Mesenchymal stem cell (in vitro differentiated cells and primary cell): ENCODE data around the gene S100A4.

ENCODE experiments used
- DNase-seq: peaks from one replicate; pipeline ENCODE4 v3.0.0-alpha.2; 2013
- H2AFZ ChIP-seq: one replicate; pipeline ENCODE4 v1.6.1; 2013; ENCODE audit warnings: low read depth, mild to moderate bottlenecking, control low read depth, inconsistent platforms, low read length, moderate library complexity
- H2AK5ac ChIP-seq: 2 replicates; pipeline ENCODE4 v1.6.1; 2013; ENCODE audit warnings: low read length, moderate library complexity, mild to moderate bottlenecking, inconsistent platforms; ENCODE audit not compliant: severe bottlenecking
- H2BK120ac ChIP-seq: one replicate; pipeline ENCODE4 v1.6.1; 2013; ENCODE audit warnings: low read depth, mild to moderate bottlenecking, inconsistent platforms, low read length, moderate library complexity
- H2BK12ac ChIP-seq, 2 experiments: one replicate each; pipeline ENCODE4 v1.6.1; 2013; ENCODE audit warnings: inconsistent platforms in 2 of 2, low read length in 2 of 2, mild to moderate bottlenecking in 2 of 2, moderate library complexity in 2 of 2, control low read depth in 1 of 2
- H2BK15ac ChIP-seq: one replicate; pipeline ENCODE4 v1.6.1; 2013; ENCODE audit warnings: mild to moderate bottlenecking, low read depth, inconsistent platforms; ENCODE audit not compliant: poor library complexity, severe bottlenecking
- H2BK5ac ChIP-seq: 2 replicates; pipeline ENCODE4 v1.6.1; 2013; ENCODE audit warnings: low read depth, mild to moderate bottlenecking, low read length, control low read depth, inconsistent platforms; ENCODE audit not compliant: poor library complexity, severe bottlenecking
- H3K14ac ChIP-seq, 2 experiments: one replicate each; pipeline ENCODE4 v1.6.1; 2013; ENCODE audit warnings: inconsistent platforms in 2 of 2, low read length in 2 of 2, control low read depth in 1 of 2, mild to moderate bottlenecking in 1 of 2, moderate library complexity in 1 of 2
- H3K18ac ChIP-seq, 2 experiments: one replicate each; pipeline ENCODE4 v1.6.1; 2013; ENCODE audit warnings: inconsistent platforms in 2 of 2, low read length in 2 of 2, control low read depth in 1 of 2, low read depth in 1 of 2, mild to moderate bottlenecking in 1 of 2
- H3K23ac ChIP-seq, 2 experiments: one replicate each; pipeline ENCODE4 v1.6.1; 2013; ENCODE audit warnings: inconsistent platforms in 2 of 2, low read length in 2 of 2, mild to moderate bottlenecking in 2 of 2, moderate library complexity in 2 of 2, control low read depth in 1 of 2
- H3K27ac ChIP-seq: 2 replicates; pipeline ENCODE4 v1.5.1; 2013; ENCODE audit warnings: mild to moderate bottlenecking, moderate library complexity, low read length, control low read depth, inconsistent platforms; ENCODE audit not compliant: poor library complexity, severe bottlenecking
- H3K27me3 ChIP-seq, 2 experiments: 2 replicates each; pipeline versions ENCODE4 v1.6.1 to v1.7.0; 2013; ENCODE audit warnings: low read length in 2 of 2, mild to moderate bottlenecking in 2 of 2, moderate library complexity in 2 of 2, control low read depth in 1 of 2, inconsistent platforms in 1 of 2; ENCODE audit not compliant: control insufficient read depth in 1 of 2, insufficient read depth in 1 of 2
- H3K36me3 ChIP-seq, 2 experiments: 2 replicates each; pipeline versions ENCODE4 v1.6.1 to v1.7.0; 2013; ENCODE audit warnings: low read length in 2 of 2, control low read depth in 1 of 2, inconsistent platforms in 1 of 2, low read depth in 1 of 2, mild to moderate bottlenecking in 1 of 2; ENCODE audit not compliant: insufficient read depth in 2 of 2, control insufficient read depth in 1 of 2
- H3K4ac ChIP-seq, 2 experiments: one replicate each; pipeline ENCODE4 v1.6.1; 2013; ENCODE audit warnings: inconsistent platforms in 2 of 2, low read length in 2 of 2, mild to moderate bottlenecking in 2 of 2, moderate library complexity in 2 of 2, control low read depth in 1 of 2, low read depth in 1 of 2
- H3K4me1 ChIP-seq: 2 replicates; pipeline ENCODE4 v1.6.1; 2013; ENCODE audit warnings: low read depth, low read length, control low read depth; ENCODE audit not compliant: control insufficient read depth, insufficient read depth
- H3K4me2 ChIP-seq: 2 replicates; pipeline ENCODE4 v1.6.1; 2013; ENCODE audit warnings: low read length, mild to moderate bottlenecking, inconsistent platforms; ENCODE audit not compliant: poor library complexity, severe bottlenecking
- H3K4me3 ChIP-seq, 2 experiments: 2 replicates each; pipeline versions ENCODE4 v1.5.1 to v1.7.0; 2013; ENCODE audit warnings: low read length in 2 of 2, mild to moderate bottlenecking in 2 of 2, control low read depth in 1 of 2, low read depth in 1 of 2; ENCODE audit not compliant: insufficient read depth in 1 of 2
- H3K79me1 ChIP-seq: replicated peaks from 2 replicates; pipeline ENCODE4 v1.6.1; 2013; ENCODE audit warnings: mild to moderate bottlenecking, control low read depth, low read length, inconsistent platforms; ENCODE audit not compliant: poor library complexity, severe bottlenecking
- H3K9ac ChIP-seq: 2 replicates; pipeline ENCODE4 v1.7.0; 2013; ENCODE audit warnings: mild to moderate bottlenecking, low read length, moderate library complexity
- H3K9me3 ChIP-seq: 2 replicates; pipeline ENCODE4 v1.7.0; 2013; ENCODE audit warnings: mild to moderate bottlenecking, low read length; ENCODE audit not compliant: control insufficient read depth
- H4K8ac ChIP-seq: one replicate; pipeline ENCODE4 v1.6.1; 2013; ENCODE audit warnings: inconsistent platforms, mild to moderate bottlenecking, low read length, moderate library complexity
- H4K91ac ChIP-seq: one replicate; pipeline ENCODE4 v1.6.1; 2013; ENCODE audit warnings: mild to moderate bottlenecking, low read length, inconsistent platforms
- WGBS: methylation state at CpG from one replicate; pipeline ENCODE4 v1.1.7; 2013; ENCODE audit warnings: mixed read lengths; 5-methylcytosine and 5-hydroxymethylcytosine counted together

S100A4 gene

DNA sequence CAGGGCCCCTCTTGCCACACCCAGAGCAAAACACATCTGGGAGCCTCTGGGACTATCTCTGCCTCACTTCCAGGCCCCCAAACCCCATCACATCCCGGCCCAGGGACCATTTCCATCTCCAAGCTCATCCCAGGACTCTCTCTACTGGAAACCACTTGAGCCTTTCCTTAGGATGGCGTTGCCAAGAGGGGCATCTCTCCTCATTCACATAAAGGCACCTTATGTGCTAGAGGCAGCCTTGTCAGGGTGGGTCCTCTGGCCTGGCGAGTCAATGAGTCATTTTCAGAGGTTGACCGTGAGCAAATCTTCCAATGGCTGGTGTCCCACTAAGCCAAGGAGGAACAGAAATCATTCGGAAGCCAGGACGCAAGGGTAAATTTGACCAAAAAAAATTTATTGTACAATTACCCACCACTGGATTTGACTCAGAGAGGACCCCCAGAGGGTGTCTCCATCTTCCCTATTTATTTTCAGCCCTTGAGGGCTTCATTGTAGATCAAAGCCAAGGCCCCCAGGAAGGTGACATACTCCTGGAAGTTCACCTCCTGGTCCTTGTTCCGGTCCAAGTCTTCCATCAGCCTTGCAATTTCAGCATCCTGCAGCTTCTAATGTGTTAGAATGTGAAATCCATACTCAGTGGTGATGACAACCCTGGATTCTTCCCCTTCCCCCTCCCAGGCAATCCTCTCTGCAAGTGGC lies 11.2 kb downstream of the S100A4 start:
- H3K9ac ChIP-seq = peak overlapping the region; percentile 98
- H3K23ac ChIP-seq = peak overlapping the region in 1 of 2 experiments; percentile 37
- H2BK12ac ChIP-seq = peak overlapping the region; percentile 63 to 94
- H3K27me3 ChIP-seq = no peaks in the 10 kb centered on the region
- H4K8ac ChIP-seq = peak overlapping the region; percentile 59
- H3K14ac ChIP-seq = peak overlapping the region in 1 of 2 experiments; percentile 26
- no peak overlapping the region for H2AFZ ChIP-seq
- H2BK15ac ChIP-seq = peak overlapping the region; percentile 26
- peak overlapping the region; percentile 66 for H2BK5ac ChIP-seq
- peak overlapping the region; percentile 92 for H4K91ac ChIP-seq
- peak overlapping the region; percentile 98 for H2AK5ac ChIP-seq
- H3K4ac ChIP-seq = peak overlapping the region; percentile 48 to 65
- H3K36me3 ChIP-seq = peaks cover 8 to 13% of the 10 kb centered on the region in 2 experiments
- peak; percentile 46 for DNase-seq
- H3K9me3 ChIP-seq = no peaks in the 10 kb centered on the region
- H3K4me3 ChIP-seq = peak overlapping the region; percentile 68 to 97
- H3K4me2 ChIP-seq = peak overlapping the region; percentile 77
- 65% methylated on average over 7 of the region's 7 CpGs for WGBS
- peaks cover 2% of the 10 kb centered on the region for H3K79me1 ChIP-seq
- H3K27ac ChIP-seq = peak overlapping the region; percentile 98
- H3K4me1 ChIP-seq = peaks cover 36% of the 10 kb centered on the region
- peak overlapping the region; percentile 62 for H2BK120ac ChIP-seq
- peak overlapping the region; percentile 81 to 82 for H3K18ac ChIP-seq

DNA sequence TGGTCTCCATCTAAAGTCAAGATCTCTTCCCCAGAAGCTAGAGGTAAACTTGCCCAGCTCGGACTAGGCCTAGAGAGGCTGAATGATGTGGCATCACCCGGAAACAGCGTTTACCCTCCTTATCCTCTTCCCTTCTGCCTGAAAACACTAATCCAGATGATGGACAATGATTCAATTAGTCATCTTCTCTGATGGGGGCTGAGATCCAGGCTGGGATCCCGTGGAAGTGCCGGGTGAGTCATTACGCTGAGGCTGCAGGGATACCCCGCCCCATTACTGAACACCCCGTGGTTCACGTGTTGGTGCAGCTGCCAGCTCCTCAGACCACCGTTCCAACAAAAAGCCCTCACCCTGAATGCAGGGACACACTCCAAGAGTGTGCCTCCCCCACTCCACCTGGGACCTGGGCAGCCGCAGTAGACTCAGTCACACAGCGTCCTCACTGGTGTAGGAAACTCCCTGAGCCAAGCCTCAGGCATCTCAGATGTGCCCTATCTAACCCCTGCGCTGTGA lies 11.9 kb downstream of the S100A4 start:
- peak overlapping the region; percentile 94 for H4K8ac ChIP-seq
- H2BK5ac ChIP-seq = peak overlapping the region; percentile 88
- peak overlapping the region; percentile 98 for H3K27ac ChIP-seq
- H3K9me3 ChIP-seq = no peaks in the 10 kb centered on the region
- H3K4ac ChIP-seq = peak overlapping the region; percentile 57 to 97
- peak overlapping the region; percentile 98 for H3K9ac ChIP-seq
- H3K14ac ChIP-seq = peak overlapping the region in 1 of 2 experiments; percentile 73
- peak overlapping the region; percentile 77 for H2BK120ac ChIP-seq
- WGBS = 15% methylated on average over 10 of the region's 13 CpGs
- H3K27me3 ChIP-seq = no peaks in the 10 kb centered on the region
- peak overlapping the region; percentile 9 to 97 for H3K4me3 ChIP-seq
- peaks cover 34% of the 10 kb centered on the region for H3K4me1 ChIP-seq
- H2AK5ac ChIP-seq = peak overlapping the region; percentile 98
- H3K4me2 ChIP-seq = peak overlapping the region; percentile 77
- H3K23ac ChIP-seq = peak overlapping the region in 1 of 2 experiments; percentile 53
- H3K18ac ChIP-seq = peak overlapping the region; percentile 81 to 92
- H4K91ac ChIP-seq = peak overlapping the region; percentile 92
- H2BK12ac ChIP-seq = peak overlapping the region; percentile 71 to 94
- peaks cover 8 to 13% of the 10 kb centered on the region in 2 experiments for H3K36me3 ChIP-seq
- no peak overlapping the region for H2AFZ ChIP-seq
- H2BK15ac ChIP-seq = peak overlapping the region; percentile 26
- peaks cover 2% of the 10 kb centered on the region for H3K79me1 ChIP-seq
- DNase-seq = peak; percentile 94

DNA sequence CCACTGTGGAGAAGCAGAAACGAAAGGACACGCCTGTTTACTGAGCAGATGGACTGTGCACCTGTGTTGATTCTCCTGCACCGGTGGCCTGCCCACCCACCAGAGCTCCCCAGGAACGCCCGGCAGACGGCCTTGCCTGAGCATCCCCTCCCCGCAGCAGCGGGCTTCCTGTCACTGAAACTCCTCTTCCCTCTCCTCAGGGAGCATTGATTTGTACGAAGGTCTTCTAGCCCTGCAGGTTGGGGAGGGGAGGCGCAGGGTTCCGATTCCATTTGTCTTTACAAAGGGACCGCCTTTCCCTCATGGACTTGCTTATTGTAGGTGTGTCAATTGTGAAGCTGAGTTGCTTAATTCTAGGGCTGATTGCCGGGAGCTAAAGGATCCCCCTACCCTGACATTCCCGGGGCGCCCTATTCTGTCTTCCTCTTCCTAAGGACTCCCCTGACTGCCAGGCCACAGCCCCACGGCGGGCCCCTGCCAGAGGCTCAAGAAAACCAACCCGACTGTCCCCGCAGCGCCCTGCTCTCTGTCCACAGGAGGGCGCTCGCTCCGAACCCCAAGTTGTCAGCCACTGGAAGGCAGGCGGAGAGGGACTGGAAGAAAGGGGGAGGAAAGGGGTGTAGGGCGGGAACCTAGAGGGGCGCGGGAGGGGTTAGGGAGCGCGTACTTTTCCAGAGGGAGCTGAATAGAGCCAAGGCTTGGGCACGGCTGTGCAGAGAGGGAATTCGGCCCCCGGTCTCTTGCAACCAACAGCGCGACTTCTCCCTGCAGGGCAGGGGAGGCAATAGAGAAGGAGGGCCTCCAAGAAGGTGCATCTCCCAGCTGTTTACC lies 12.6 kb downstream of the S100A4 start:
- WGBS = 21% methylated on average over 27 of the region's 34 CpGs
- Histone ChIP-seq H3K79me1 (peaks cover 2% of the 10 kb centered on the region), H3K27me3 (no peaks in the 10 kb centered on the region), H3K9me3 (no peaks in the 10 kb centered on the region), H4K91ac (peak overlapping the region; percentile 63), H3K4me3 (peak overlapping the region in 1 of 2 experiments; percentile 97), H2AFZ (peak overlapping the region; percentile 56), H2BK12ac (peak overlapping the region; percentile 46 to 71), H3K27ac (peak overlapping the region; percentile 98), H2AK5ac (peak overlapping the region; percentile 95), H3K18ac (peak overlapping the region; percentile 81 to 92), H3K9ac (peak overlapping the region; percentile 98), H2BK120ac (peak overlapping the region; percentile 77), H3K4me2 (peak overlapping the region; percentile 77), H2BK15ac (no peak overlapping the region), H3K4me1 (peaks cover 31% of the 10 kb centered on the region), H3K14ac (peak overlapping the region in 1 of 2 experiments; percentile 73), H3K4ac (peak overlapping the region; percentile 70 to 97), H4K8ac (peak overlapping the region; percentile 94), H3K36me3 (peaks cover 8 to 13% of the 10 kb centered on the region in 2 experiments), H3K23ac (no peak overlapping the region), H2BK5ac (peak overlapping the region; percentile 88)
- DNase-seq = peak; percentile 89
